Neural crest cell (in vitro differentiated cells): ENCODE data around the gene FAM20A. TPM values are rescaled to one million over a fixed set of nuclear protein-coding genes. Genes with fewer than 3 reads are reported as not detected.

Source experiments
- DNase-seq: peaks from one replicate; pipeline ENCODE4 v3.0.0; 2021; ENCODE audit warnings: low read depth, mixed read lengths, low spot score
- H3K27ac Mint-ChIP-seq: one replicate; pipeline ENCODE4 v1.8.0; 2021; ENCODE audit warnings: mild to moderate bottlenecking, mixed read lengths; ENCODE audit not compliant: unreplicated experiment
- H3K27me3 Mint-ChIP-seq: 2 replicates; pipeline ENCODE4 v1.8.0; 2021; ENCODE audit warnings: low read depth, mild to moderate bottlenecking, mixed read lengths
- H3K36me3 Mint-ChIP-seq: 2 replicates; pipeline ENCODE4 v1.8.0; 2021; ENCODE audit warnings: low read depth, mild to moderate bottlenecking, mixed read lengths
- H3K4me1 Mint-ChIP-seq: 2 replicates; pipeline ENCODE4 v1.8.0; 2021; ENCODE audit warnings: mixed read lengths
- H3K4me3 Mint-ChIP-seq: one replicate; pipeline ENCODE4 v1.8.0; 2021; ENCODE audit warnings: mild to moderate bottlenecking, mixed read lengths
- H3K9me3 Mint-ChIP-seq: 2 replicates; pipeline ENCODE4 v1.8.0; 2021; ENCODE audit warnings: mixed read lengths
- CTCF ChIP-seq: fragments of 200-600 bp; sonication (generic); conservative IDR thresholded peaks from 2 replicates; pipeline ENCODE4 v1.5.0; 2021; ENCODE audit warnings: antibody characterized with exemption, mild to moderate bottlenecking
- total RNA-seq: library from RNA; stranded (reverse); gene quantifications from 2 replicates; pipeline ENCODE4 v1.2.1, GENCODE V29; 2021

The FAM20A gene
- total RNA-seq, 1 donor from 2014 or later, result 0.51 TPM

- DNase-seq, result no peak
- H3K4me1 Mint-ChIP-seq, result peaks cover 10% of the 10 kb centered on the region
- peaks cover 4% of the 10 kb centered on the region for H3K9me3 Mint-ChIP-seq
- H3K36me3 Mint-ChIP-seq, result no peaks in the 10 kb centered on the region
- no peak overlapping the region for H3K27ac Mint-ChIP-seq
- no peaks in the 10 kb centered on the region for H3K27me3 Mint-ChIP-seq
- H3K4me3 Mint-ChIP-seq, result no peak overlapping the region
- no peak for TF ChIP-seq CTCF
Observed at GRCh38 chr17:68640242-68640989, 39.2 kb upstream of the FAM20A start.

- no peaks in the 10 kb centered on the region for H3K27me3 Mint-ChIP-seq
- no peak for TF ChIP-seq CTCF
- no peaks in the 10 kb centered on the region for H3K4me1 Mint-ChIP-seq
- no peak overlapping the region for H3K4me3 Mint-ChIP-seq
- H3K9me3 Mint-ChIP-seq, result peaks cover 6% of the 10 kb centered on the region
- DNase-seq, result no peak
- no peak overlapping the region for H3K27ac Mint-ChIP-seq
- H3K36me3 Mint-ChIP-seq, result no peaks in the 10 kb centered on the region
Observed at GRCh38 chr17:68634345-68634876, 33.2 kb upstream of the FAM20A start.

GRCh38 chr17:68628576-68628957 lies 27.4 kb upstream of the FAM20A start:
- no peak overlapping the region for H3K27ac Mint-ChIP-seq
- TF ChIP-seq CTCF, result no peak

GRCh38 chr17:68627956-68628575 lies 26.9 kb upstream of the FAM20A start:
- DNase-seq, result no peak
- no peak overlapping the region for H3K27ac Mint-ChIP-seq

More at GRCh38 chr17:68628576-68628957, 27.4 kb upstream of the FAM20A start:
- H3K4me3 Mint-ChIP-seq, result no peak overlapping the region
- no peaks in the 10 kb centered on the region for H3K36me3 Mint-ChIP-seq
- no peaks in the 10 kb centered on the region for H3K27me3 Mint-ChIP-seq
- H3K4me1 Mint-ChIP-seq, result peaks cover 18% of the 10 kb centered on the region
- no peaks in the 10 kb centered on the region for H3K9me3 Mint-ChIP-seq
- DNase-seq, result no peak

GRCh38 chr17:68624381-68624780 lies 23.2 kb upstream of the FAM20A start:
- no peak for DNase-seq
- Mint-ChIP-seq H3K4me1 (peaks cover 23% of the 10 kb centered on the region), H3K36me3 (no peaks in the 10 kb centered on the region), H3K9me3 (peaks cover 2% of the 10 kb centered on the region), H3K27ac (no peak overlapping the region), H3K27me3 (no peaks in the 10 kb centered on the region), H3K4me3 (no peak overlapping the region)
- TF ChIP-seq CTCF, result no peak

More at GRCh38 chr17:68627956-68628575, 26.9 kb upstream of the FAM20A start:
- TF ChIP-seq CTCF, result no peak
- Mint-ChIP-seq H3K36me3 (no peaks in the 10 kb centered on the region), H3K4me3 (no peak overlapping the region), H3K4me1 (peaks cover 18% of the 10 kb centered on the region), H3K9me3 (no peaks in the 10 kb centered on the region), H3K27me3 (no peaks in the 10 kb centered on the region)
